PFSK-1 (cell line): ENCODE data around the gene JAK2.

Experiments
- FOXP2 ChIP-seq: optimal IDR thresholded peaks from 2 replicates; pipeline ENCODE3; 2011; ENCODE audit warnings: borderline replicate concordance, control low read depth, inconsistent platforms; ENCODE audit not compliant: insufficient read depth; ENCODE audit errors: extremely low read length, extremely low read depth
- POLR2AphosphoS5 ChIP-seq: IDR thresholded peaks from 2 replicates; pipeline ENCODE4 v1.6.1; 2012; ENCODE audit warnings: low read depth, mild to moderate bottlenecking, control low read depth, low read length, moderate library complexity
- SIN3A ChIP-seq: IDR thresholded peaks from 2 replicates; pipeline ENCODE4 v1.6.1; 2012; ENCODE audit warnings: mild to moderate bottlenecking, low read length, moderate library complexity, borderline replicate concordance; ENCODE audit not compliant: insufficient read depth
- TAF1 ChIP-seq: IDR thresholded peaks from 2 replicates; pipeline ENCODE4 v1.6.1; 2012; ENCODE audit warnings: low read length, control low read depth, borderline replicate concordance; ENCODE audit not compliant: insufficient read depth
- TF ChIP-seq, protein P1 (sequence below), 2 experiments: IDR thresholded peaks; 2 replicates each; pipeline versions ENCODE4 v1.6.1 to v1.8.0; 2011 to 2012; ENCODE audit warnings: low read depth in 2 of 2, low read length in 2 of 2, control low read depth in 1 of 2, inconsistent platforms in 1 of 2, mild to moderate bottlenecking in 1 of 2, moderate library complexity in 1 of 2; ENCODE audit not compliant: insufficient read depth in 1 of 2

JAK2 gene

DNA sequence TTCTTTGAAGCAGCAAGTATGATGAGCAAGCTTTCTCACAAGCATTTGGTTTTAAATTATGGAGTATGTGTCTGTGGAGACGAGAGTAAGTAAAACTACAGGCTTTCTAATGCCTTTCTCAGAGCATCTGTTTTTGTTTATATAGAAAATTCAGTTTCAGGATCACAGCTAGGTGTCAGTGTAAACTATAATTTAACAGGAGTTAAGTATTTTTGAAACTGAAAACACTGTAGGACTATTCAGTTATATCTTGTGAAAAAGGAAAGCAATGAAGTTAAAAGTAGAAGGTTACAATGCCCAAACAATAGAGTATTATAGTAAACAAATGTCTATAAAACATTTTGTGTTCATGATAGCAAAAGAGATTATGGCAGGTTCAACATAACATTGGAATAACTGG lies 88.6 kb downstream of the JAK2 start:
- no peak for TF ChIP-seq SIN3A

DNA sequence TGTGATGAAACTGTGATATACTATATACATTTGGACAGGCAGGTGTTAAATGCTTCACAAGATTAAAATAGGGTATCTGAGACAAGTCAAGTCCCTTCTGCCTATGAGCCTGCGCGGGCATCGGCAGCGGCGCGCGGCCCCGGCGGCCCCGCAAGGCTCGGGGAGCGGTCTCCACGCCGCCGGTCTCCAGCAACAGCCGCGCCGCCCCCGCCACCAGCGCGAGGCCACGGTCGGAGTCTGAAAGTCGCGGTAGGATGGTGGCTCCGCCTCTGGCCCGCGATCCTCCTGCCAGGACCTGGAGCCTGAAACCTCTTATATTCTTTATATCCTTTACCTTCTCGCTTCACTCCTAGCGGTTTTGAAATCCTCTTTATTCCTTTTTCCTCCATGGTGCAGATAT lies 100.9 kb downstream of the JAK2 start:
- TF ChIP-seq FOXP2 (no peak), SIN3A (no peak), TAF1 (no peak), POLR2AphosphoS5 (no peak)
- TF ChIP-seq, protein P1, sequence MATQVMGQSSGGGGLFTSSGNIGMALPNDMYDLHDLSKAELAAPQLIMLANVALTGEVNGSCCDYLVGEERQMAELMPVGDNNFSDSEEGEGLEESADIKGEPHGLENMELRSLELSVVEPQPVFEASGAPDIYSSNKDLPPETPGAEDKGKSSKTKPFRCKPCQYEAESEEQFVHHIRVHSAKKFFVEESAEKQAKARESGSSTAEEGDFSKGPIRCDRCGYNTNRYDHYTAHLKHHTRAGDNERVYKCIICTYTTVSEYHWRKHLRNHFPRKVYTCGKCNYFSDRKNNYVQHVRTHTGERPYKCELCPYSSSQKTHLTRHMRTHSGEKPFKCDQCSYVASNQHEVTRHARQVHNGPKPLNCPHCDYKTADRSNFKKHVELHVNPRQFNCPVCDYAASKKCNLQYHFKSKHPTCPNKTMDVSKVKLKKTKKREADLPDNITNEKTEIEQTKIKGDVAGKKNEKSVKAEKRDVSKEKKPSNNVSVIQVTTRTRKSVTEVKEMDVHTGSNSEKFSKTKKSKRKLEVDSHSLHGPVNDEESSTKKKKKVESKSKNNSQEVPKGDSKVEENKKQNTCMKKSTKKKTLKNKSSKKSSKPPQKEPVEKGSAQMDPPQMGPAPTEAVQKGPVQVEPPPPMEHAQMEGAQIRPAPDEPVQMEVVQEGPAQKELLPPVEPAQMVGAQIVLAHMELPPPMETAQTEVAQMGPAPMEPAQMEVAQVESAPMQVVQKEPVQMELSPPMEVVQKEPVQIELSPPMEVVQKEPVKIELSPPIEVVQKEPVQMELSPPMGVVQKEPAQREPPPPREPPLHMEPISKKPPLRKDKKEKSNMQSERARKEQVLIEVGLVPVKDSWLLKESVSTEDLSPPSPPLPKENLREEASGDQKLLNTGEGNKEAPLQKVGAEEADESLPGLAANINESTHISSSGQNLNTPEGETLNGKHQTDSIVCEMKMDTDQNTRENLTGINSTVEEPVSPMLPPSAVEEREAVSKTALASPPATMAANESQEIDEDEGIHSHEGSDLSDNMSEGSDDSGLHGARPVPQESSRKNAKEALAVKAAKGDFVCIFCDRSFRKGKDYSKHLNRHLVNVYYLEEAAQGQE (IDR thresholded peaks at IDR 0.05; ENCODE audit: insufficient read depth in 1 of 2, low read depth in 2 of 2, low read length in 2 of 2): no peak

DNA sequence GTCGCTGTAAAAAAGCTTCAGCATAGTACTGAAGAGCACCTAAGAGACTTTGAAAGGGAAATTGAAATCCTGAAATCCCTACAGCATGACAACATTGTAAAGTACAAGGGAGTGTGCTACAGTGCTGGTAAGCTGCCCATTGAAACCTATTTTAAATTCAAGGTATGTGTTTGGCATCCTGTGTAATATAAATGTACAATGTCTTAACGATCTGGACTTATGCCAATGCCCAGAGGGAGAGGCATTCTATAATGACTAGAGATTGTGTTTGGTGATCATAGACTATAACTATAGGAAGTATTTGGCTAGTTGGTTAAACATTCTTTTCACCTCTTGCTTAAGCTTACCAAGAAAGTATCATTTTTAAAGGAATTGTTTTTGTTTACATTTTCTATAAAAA lies 104.7 kb downstream of the JAK2 start:
- TF ChIP-seq, protein P1 (IDR thresholded peaks at IDR 0.05; ENCODE audit: insufficient read depth in 1 of 2, low read depth in 2 of 2, low read length in 2 of 2): no peak
- TF ChIP-seq FOXP2 (no peak), SIN3A (no peak), POLR2AphosphoS5 (no peak), TAF1 (no peak)

DNA sequence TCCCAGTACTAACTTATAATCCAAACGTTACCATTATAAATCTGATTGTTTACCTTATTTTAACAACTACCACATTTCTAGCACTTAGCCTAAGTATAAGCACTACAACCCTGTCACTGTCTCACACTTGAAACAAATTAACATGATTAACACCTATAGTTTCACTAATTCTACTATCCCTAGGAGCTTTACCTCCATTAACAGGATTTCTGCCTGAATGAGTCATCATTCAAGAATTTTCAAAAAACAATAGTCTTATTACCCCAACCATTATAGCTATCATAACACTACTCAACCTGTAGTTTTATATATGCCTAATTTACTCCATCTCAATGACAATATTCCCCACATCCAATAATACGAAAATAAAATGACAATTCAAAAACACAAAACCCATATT lies 110.7 kb downstream of the JAK2 start:
- no peak for TF ChIP-seq SIN3A
- TF ChIP-seq FOXP2: no peak
- no peak for TF ChIP-seq TAF1
- TF ChIP-seq, protein P1 (IDR thresholded peaks at IDR 0.05; ENCODE audit: insufficient read depth in 1 of 2, low read depth in 2 of 2, low read length in 2 of 2): no peak
- no peak for TF ChIP-seq POLR2AphosphoS5

DNA sequence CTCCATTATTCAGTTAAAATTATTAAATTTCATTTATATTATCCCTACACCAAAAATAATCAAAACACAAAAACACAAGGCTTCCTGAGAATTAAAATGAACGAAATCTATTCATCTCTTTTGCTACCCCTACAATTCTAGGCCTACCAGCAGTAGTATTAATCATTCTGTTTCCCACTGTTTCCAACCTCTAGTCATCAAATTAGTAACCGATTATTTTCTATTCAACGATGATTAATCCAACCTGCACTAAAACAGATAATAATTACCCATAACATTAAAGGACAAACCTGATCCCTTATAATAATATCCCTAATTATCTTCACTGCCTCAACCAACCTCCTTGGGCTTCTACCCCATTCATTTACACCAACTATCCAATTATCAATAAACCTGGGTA lies 114.4 kb downstream of the JAK2 start:
- TF ChIP-seq POLR2AphosphoS5 (no peak), FOXP2 (no peak), TAF1 (no peak), SIN3A (no peak)
- TF ChIP-seq, protein P1 (IDR thresholded peaks at IDR 0.05; ENCODE audit: insufficient read depth in 1 of 2, low read depth in 2 of 2, low read length in 2 of 2): no peak
